H1 (cell line): ENCODE data around the gene SLC22A15. TPM values are rescaled to one million over a fixed set of nuclear protein-coding genes. Genes with fewer than 3 reads are reported as not detected.

Experiments
- CTCF ChIA-PET: fragments of 300-600 bp; sonication (Branson Sonifier 250); formaldehyde crosslinking; loops from one replicate; lab custom pipeline; 2021; ENCODE audit not compliant: partially characterized antibody; lab: Charles Lee
- POLR2A ChIA-PET: fragments of 300-600 bp; sonication (Branson Sonifier 250); formaldehyde crosslinking; loops from one replicate; lab custom pipeline; 2021; ENCODE audit warnings: inconsistent platforms; ENCODE audit not compliant: partially characterized antibody; lab: Charles Lee
- DNase-seq, 2 experiments: peaks; one replicate each; pipeline versions ENCODE4 v3.0.0 to v3.0.0-alpha.2; 2010 to 2022; ENCODE audit warnings: low spot score in 2 of 2, low read depth in 1 of 2, mixed read lengths in 1 of 2
- FAIRE-seq: peaks from 2 replicates; lab custom pipeline; 2011; peaks lifted over from hg19 to GRCh38; lab: Jason Lieb, UNC
- H2AFZ ChIP-seq: 2 replicates; pipeline ENCODE4 v1.8.1; 2012; ENCODE audit warnings: low read length, inconsistent platforms
- H2AK5ac ChIP-seq: 2 replicates; pipeline ENCODE4 v1.6.1; 2013; ENCODE audit warnings: low read depth, low read length
- H2BK120ac ChIP-seq: replicated peaks from 2 replicates; pipeline ENCODE3; 2013; ENCODE audit warnings: low read depth, low read length, inconsistent platforms
- H2BK12ac ChIP-seq: 2 replicates; pipeline ENCODE4 v1.6.1; 2013; ENCODE audit warnings: low read depth, low read length
- H2BK15ac ChIP-seq: 2 replicates; pipeline ENCODE4 v1.6.1; 2013; ENCODE audit warnings: low read length
- H2BK20ac ChIP-seq: 2 replicates; pipeline ENCODE4 v1.6.1; 2013; ENCODE audit warnings: low read length
- H2BK5ac ChIP-seq: 2 replicates; pipeline ENCODE4 v1.6.1; 2013; ENCODE audit warnings: low read depth, low read length
- H3K14ac ChIP-seq: 2 replicates; pipeline ENCODE4 v1.6.1; 2013; ENCODE audit warnings: inconsistent platforms; ENCODE audit not compliant: insufficient read length
- H3K18ac ChIP-seq: 2 replicates; pipeline ENCODE4 v1.6.1; 2013; ENCODE audit warnings: low read length; ENCODE audit errors: extremely low read depth
- H3K23ac ChIP-seq: 2 replicates; pipeline ENCODE4 v1.6.1; 2013; ENCODE audit warnings: inconsistent platforms; ENCODE audit not compliant: insufficient read length
- H3K23me2 ChIP-seq: 2 replicates; pipeline ENCODE4 v1.6.1; 2013; ENCODE audit warnings: low read depth, low read length
- H3K27ac ChIP-seq: 2 replicates; pipeline ENCODE4 v1.6.1; 2011; ENCODE audit warnings: low read depth, low read length, inconsistent platforms
- H3K27me3 ChIP-seq, 4 experiments: replicated peaks in 1 of 4; 1 replicate in 1 of 4; 2 replicates in 3 of 4; pipeline versions ENCODE4 v1.6.1 to v1.8.1; 2011 to 2013; ENCODE audit warnings: low read length in 3 of 4, mild to moderate bottlenecking in 3 of 4, inconsistent platforms in 2 of 4, mixed read lengths in 2 of 4, moderate library complexity in 1 of 4; ENCODE audit not compliant: control insufficient read depth in 3 of 4, insufficient read depth in 3 of 4; ENCODE audit errors: extremely low read depth in 1 of 4
- H3K36me3 ChIP-seq, 4 experiments: 2 replicates each; pipeline versions ENCODE4 v1.6.1 to v1.8.1; 2011 to 2013; ENCODE audit warnings: mild to moderate bottlenecking in 4 of 4, low read length in 3 of 4, moderate library complexity in 2 of 4, control low read depth in 1 of 4, inconsistent platforms in 1 of 4; ENCODE audit not compliant: insufficient read depth in 4 of 4, control insufficient read depth in 2 of 4
- H3K4ac ChIP-seq: replicated peaks from 2 replicates; pipeline ENCODE3; 2013; ENCODE audit warnings: low read length, low read depth, mixed read lengths, inconsistent platforms; ENCODE audit not compliant: insufficient read length
- H3K4me1 ChIP-seq, 4 experiments: replicated peaks in 1 of 4; 1 replicate in 1 of 4; 2 replicates in 3 of 4; pipeline versions ENCODE4 v1.6.1 to v1.8.1; 2011 to 2013; ENCODE audit warnings: low read length in 3 of 4, inconsistent platforms in 2 of 4, mixed read lengths in 1 of 4; ENCODE audit not compliant: insufficient read depth in 4 of 4, control insufficient read depth in 3 of 4
- H3K4me2 ChIP-seq, 2 experiments: 2 replicates each; pipeline versions ENCODE4 v1.6.1 to v1.8.1; 2011 to 2013; ENCODE audit warnings: low read depth in 2 of 2, low read length in 2 of 2, control low read depth in 1 of 2, inconsistent platforms in 1 of 2, mild to moderate bottlenecking in 1 of 2; ENCODE audit not compliant: insufficient read depth in 1 of 2
- H3K4me3 ChIP-seq, 4 experiments: fragments of 200-600, 300-600 bp in 1 of 4; sonication (generic), shearing (Covaris generic), sonication (Bioruptor Twin) in 1 of 4; 2 replicates each; pipeline versions ENCODE4 v1.5.1 to v1.8.1; 2011 to 2016; ENCODE audit warnings: low read length in 4 of 4, low read depth in 3 of 4, control low read depth in 2 of 4, inconsistent platforms in 2 of 4, mild to moderate bottlenecking in 2 of 4, mixed read lengths in 1 of 4, moderate library complexity in 1 of 4; ENCODE audit not compliant: insufficient read depth in 2 of 4; ENCODE audit errors: extremely low read depth in 1 of 4
- H3K56ac ChIP-seq: replicated peaks from 2 replicates; pipeline ENCODE3; 2013; ENCODE audit warnings: low read depth, mild to moderate bottlenecking, mixed read lengths, low read length, inconsistent platforms; ENCODE audit not compliant: insufficient read length
- H3K79me1 ChIP-seq: 2 replicates; pipeline ENCODE4 v1.6.1; 2013; ENCODE audit warnings: low read depth, low read length, control low read depth
- H3K79me2 ChIP-seq, 2 experiments: 2 replicates each; pipeline versions ENCODE4 v1.6.1 to v1.8.1; 2012 to 2013; ENCODE audit warnings: low read length in 2 of 2, mild to moderate bottlenecking in 2 of 2, inconsistent platforms in 1 of 2; ENCODE audit not compliant: insufficient read depth in 2 of 2, control insufficient read depth in 1 of 2
- H3K9ac ChIP-seq, 4 experiments: replicated peaks in 1 of 4; 1 replicate in 1 of 4; 2 replicates in 3 of 4; pipeline versions ENCODE4 v1.6.1 to v1.8.1; 2011 to 2013; ENCODE audit warnings: low read depth in 3 of 4, low read length in 3 of 4, control low read depth in 2 of 4, mild to moderate bottlenecking in 2 of 4, moderate library complexity in 2 of 4, inconsistent platforms in 1 of 4; ENCODE audit errors: extremely low read depth in 1 of 4
- H3K9me3 ChIP-seq, 2 experiments: 2 replicates each; pipeline versions ENCODE4 v1.6.1 to v1.8.1; 2012 to 2013; ENCODE audit warnings: mild to moderate bottlenecking in 2 of 2, moderate library complexity in 2 of 2, control low read depth in 1 of 2, inconsistent platforms in 1 of 2, low read depth in 1 of 2, low read length in 1 of 2, mixed read lengths in 1 of 2; ENCODE audit not compliant: insufficient read depth in 2 of 2
- H4K20me1 ChIP-seq, 2 experiments: replicated peaks in 1 of 2; 2 replicates each; pipeline versions ENCODE3 to v1.8.1; 2011 to 2013; ENCODE audit warnings: inconsistent platforms in 2 of 2, low read length in 2 of 2, mild to moderate bottlenecking in 1 of 2; ENCODE audit not compliant: insufficient read depth in 2 of 2, control insufficient read depth in 1 of 2
- H4K5ac ChIP-seq: 2 replicates; pipeline ENCODE4 v1.6.1; 2013; ENCODE audit warnings: low read length, low read depth, mixed read lengths, inconsistent platforms; ENCODE audit not compliant: insufficient read length
- H4K8ac ChIP-seq: 2 replicates; pipeline ENCODE4 v1.8.0; 2013; ENCODE audit warnings: mild to moderate bottlenecking, moderate library complexity, low read length, inconsistent platforms; ENCODE audit not compliant: insufficient read depth; ENCODE audit errors: extremely low read depth
- H4K91ac ChIP-seq: replicated peaks from 2 replicates; pipeline ENCODE3; 2013; ENCODE audit warnings: low read length, mixed read lengths, inconsistent platforms; ENCODE audit not compliant: insufficient read length
- ASH2L ChIP-seq: fragments of 200-600, 300-600 bp; sonication (generic); IDR thresholded peaks from one replicate; pipeline ENCODE4 v1.7.1; 2017; ENCODE audit warnings: low read length
- ATF3 ChIP-seq: IDR thresholded peaks from 2 replicates; pipeline ENCODE4 v1.6.1; 2011; ENCODE audit warnings: low read depth, mild to moderate bottlenecking, low read length; ENCODE audit not compliant: insufficient read depth
- BCL11A ChIP-seq, 2 experiments: IDR thresholded peaks; one replicate each; pipeline ENCODE4 v1.6.1; 2011; ENCODE audit warnings: low read depth in 2 of 2, low read length in 2 of 2, mild to moderate bottlenecking in 2 of 2
- CHD2 ChIP-seq: IDR thresholded peaks from 2 replicates; pipeline ENCODE4 v1.6.1; 2012; ENCODE audit warnings: low read length, improper control_type of control experiment
- CREB1 ChIP-seq: IDR thresholded peaks from 2 replicates; pipeline ENCODE4 v1.6.1; 2012; ENCODE audit warnings: inconsistent platforms
- GABPA ChIP-seq: IDR thresholded peaks from 2 replicates; pipeline ENCODE4 v1.6.1; 2011; ENCODE audit warnings: mild to moderate bottlenecking, low read length, moderate library complexity, borderline replicate concordance; ENCODE audit not compliant: insufficient read depth
- JUND ChIP-seq: IDR thresholded peaks from 2 replicates; pipeline ENCODE4 v1.6.1; 2011; ENCODE audit warnings: mild to moderate bottlenecking, improper control_type of control experiment, low read length
- KDM4A ChIP-seq: IDR thresholded peaks from one replicate; pipeline ENCODE4 v1.7.1; 2012; ENCODE audit warnings: low read depth, mild to moderate bottlenecking, moderate library complexity, low read length, inconsistent platforms; ENCODE audit not compliant: severe bottlenecking
- SIN3A ChIP-seq, 2 experiments: IDR thresholded peaks in 1 of 2; conservative IDR thresholded peaks in 1 of 2; 2 replicates each; pipeline ENCODE4 v1.6.1; 2011 to 2012; ENCODE audit warnings: low read length in 2 of 2, improper control_type of control experiment in 1 of 2, low read depth in 1 of 2, mild to moderate bottlenecking in 1 of 2
- SP4 ChIP-seq: IDR thresholded peaks from 2 replicates; pipeline ENCODE4 v1.6.1; 2012; ENCODE audit warnings: low read length, inconsistent platforms
- TAF7 ChIP-seq: optimal IDR thresholded peaks from 2 replicates; pipeline ENCODE3; 2011; ENCODE audit warnings: low read depth, mild to moderate bottlenecking, inconsistent platforms, low read length, moderate library complexity, borderline replicate concordance
- TCF12 ChIP-seq: IDR thresholded peaks from 2 replicates; pipeline ENCODE4 v1.6.1; 2011; ENCODE audit warnings: low read depth, mild to moderate bottlenecking, low read length
- ZNF274 ChIP-seq: IDR thresholded peaks from 2 replicates; pipeline ENCODE4 v1.7.0; 2012; ENCODE audit warnings: low read length, borderline replicate concordance; ENCODE audit errors: extremely low read depth
- WGBS, 2 experiments: shearing (Covaris generic) in 1 of 2; methylation state at CpG; one replicate each; pipeline versions ENCODE4 v1.1.6 to v1.1.7; 2013 to 2015; ENCODE audit warnings: low lambda C conversion rate in 2 of 2, mixed read lengths in 2 of 2, inconsistent platforms in 1 of 2, low coverage in 1 of 2, missing lambda C conversion rate in 1 of 2; ENCODE audit not compliant: insufficient replicate concordance in 2 of 2, insufficient coverage in 1 of 2, insufficient read length in 1 of 2; ENCODE audit errors: extremely low coverage in 1 of 2, missing lambda C conversion rate in 1 of 2; 5-methylcytosine and 5-hydroxymethylcytosine counted together
- polyA plus RNA-seq, 7 experiments: library from polyadenylated mRNA; depleted of rRNA in 3 of 7; stranded (reverse) in 5 of 7; unstranded in 2 of 7; fragments of >200 nt in 5 of 7; fragments of 200-250 nt in 2 of 7; gene quantifications; 1 replicate in 5 of 7; 2 replicates in 1 of 7; 4 replicates in 1 of 7; pipeline versions ENCODE4 v1.2.1 to v1.2.3, GENCODE V29; 2011 to 2013; ENCODE audit warnings: missing spikeins in 2 of 7, mixed read lengths in 2 of 7
- total RNA-seq: library from RNA; stranded (reverse); fragmentation: NEBNext Ultra II Directional; extraction: Animal tissue kit (Norgen Biotek cat#: 25700); gene quantifications from 2 replicates; pipeline ENCODE4 v1.2.1, GENCODE V29; 2021

The SLC22A15 gene
- total and polyA plus RNA-seq, 2 of the 8 experiments (the other 6 are each of a cell fraction or from before 2014, with no cell fraction given), result 3.2 to 3.3 TPM

GRCh38 chr1:115953180-115953579, 23.1 kb upstream of the SLC22A15 start:
- Histone ChIP-seq H3K4me1 (peaks cover 2 to 8% (median 5%) of the 10 kb centered on the region in 4 experiments; a peak in 6 of 7 replicates), H3K36me3 (no peaks in the 10 kb centered on the region), H3K56ac (no peak overlapping the region), H3K79me1 (no peaks in the 10 kb centered on the region), H3K14ac (no peak overlapping the region), H3K4ac (no peak overlapping the region), H2AFZ (no peak overlapping the region), H2BK5ac (no peak overlapping the region), H3K18ac (no peak overlapping the region), H2BK15ac (no peak overlapping the region), H2BK120ac (no peak overlapping the region), H3K4me2 (no peak overlapping the region), H4K20me1 (no peaks in the 10 kb centered on the region), H3K23me2 (no peaks in the 10 kb centered on the region; the same call in 1 of the 2 replicates), H4K91ac (no peak overlapping the region), H3K9me3 (no peaks in the 10 kb centered on the region), H4K5ac (no peak overlapping the region), H2AK5ac (no peak overlapping the region), H3K27ac (no peak overlapping the region), H3K27me3 (no peaks in the 10 kb centered on the region), H3K79me2 (no peaks in the 10 kb centered on the region), H3K23ac (no peak overlapping the region), H4K8ac (no peak overlapping the region), H3K4me3 (no peak overlapping the region), H2BK12ac (no peak overlapping the region), H3K9ac (no peak overlapping the region), H2BK20ac (no peak overlapping the region)
- WGBS, 2 experiments, result 91% methylated on average over 1 of the region's 1 CpG; no CpG with 5 or more reads in 1 of the 2 experiments
- CTCF ChIA-PET, result interaction anchor here (1.8 kb wide), 1 partner anchor 28 kb away, joined by 5 read pairs; no protein-coding TSS in a partner anchor
- FAIRE-seq, result no peak
- DNase-seq, result no peak
- POLR2A ChIA-PET, result interaction anchor here (1.0 kb wide), 1 partner anchor 29 kb away, joined by 3 read pairs; no protein-coding TSS in a partner anchor
- no peak for TF ChIP-seq SIN3A (conservative IDR thresholded peaks at IDR 0.05 in 1 of 2, IDR thresholded peaks at IDR 0.05 in 1 of 2; ENCODE audit: low read depth in 1 of 2, low read length in 2 of 2)
- TF ChIP-seq ATF3, result no peak
- TF ChIP-seq ASH2L, result no peak
- no peak for TF ChIP-seq TCF12
- no peak for TF ChIP-seq TAF7
- TF ChIP-seq KDM4A, result no peak
- no peak for TF ChIP-seq CREB1
- no peak for TF ChIP-seq BCL11A (IDR thresholded peaks at IDR 0.05; ENCODE audit: low read depth in 2 of 2, low read length in 2 of 2)
- TF ChIP-seq CHD2, result no peak
- TF ChIP-seq SP4, result no peak
- TF ChIP-seq ZNF274, result no peak
- TF ChIP-seq JUND, result no peak
- TF ChIP-seq GABPA, result no peak
